NCI-H460 (cell line): Measurements from ENCODE around the gene MEGF6. TPM values are rescaled to one million over a fixed set of nuclear protein-coding genes. Genes with fewer than 3 reads are reported as not detected.
A peak's percentile ranks its signal among the peaks of the same experiment; 100 is the strongest.

ENCODE experiments used
- DNase-seq: peaks from one replicate; pipeline ENCODE4 v3.0.0-alpha.2; 2016; ENCODE audit warnings: low read depth; ENCODE audit errors: extremely low read depth
- total RNA-seq: library from RNA; depleted of rRNA; stranded (reverse); fragments of >200 nt; shearing (Covaris generic); gene quantifications from 2 replicates; pipeline ENCODE4 v1.2.3, GENCODE V29; 2014

MEGF6 gene
- total RNA-seq, 1 experiment from 2014 or later = 5.7 TPM

DNA sequence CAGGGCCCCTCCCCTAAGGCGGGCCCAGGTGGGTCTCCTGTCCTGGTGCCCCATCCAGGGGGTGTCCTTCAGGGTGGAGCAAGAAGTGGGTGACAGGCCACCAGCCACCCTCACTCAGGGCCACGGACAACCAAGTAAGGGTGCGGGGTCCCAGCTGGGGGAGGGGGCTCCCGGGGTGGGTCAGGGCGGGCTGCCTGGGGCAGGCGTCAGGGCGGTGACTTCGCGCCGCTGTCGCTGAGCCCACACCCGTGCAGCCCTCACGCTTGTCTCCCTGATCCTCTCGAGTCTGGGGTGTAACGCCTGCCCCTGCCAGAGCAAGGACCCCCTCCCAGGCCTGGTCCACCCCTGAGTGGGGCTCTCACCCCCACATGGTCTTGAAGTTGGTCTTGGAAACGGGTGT lies 134.6 kb downstream of the MEGF6 start:
- no peak for DNase-seq

DNA sequence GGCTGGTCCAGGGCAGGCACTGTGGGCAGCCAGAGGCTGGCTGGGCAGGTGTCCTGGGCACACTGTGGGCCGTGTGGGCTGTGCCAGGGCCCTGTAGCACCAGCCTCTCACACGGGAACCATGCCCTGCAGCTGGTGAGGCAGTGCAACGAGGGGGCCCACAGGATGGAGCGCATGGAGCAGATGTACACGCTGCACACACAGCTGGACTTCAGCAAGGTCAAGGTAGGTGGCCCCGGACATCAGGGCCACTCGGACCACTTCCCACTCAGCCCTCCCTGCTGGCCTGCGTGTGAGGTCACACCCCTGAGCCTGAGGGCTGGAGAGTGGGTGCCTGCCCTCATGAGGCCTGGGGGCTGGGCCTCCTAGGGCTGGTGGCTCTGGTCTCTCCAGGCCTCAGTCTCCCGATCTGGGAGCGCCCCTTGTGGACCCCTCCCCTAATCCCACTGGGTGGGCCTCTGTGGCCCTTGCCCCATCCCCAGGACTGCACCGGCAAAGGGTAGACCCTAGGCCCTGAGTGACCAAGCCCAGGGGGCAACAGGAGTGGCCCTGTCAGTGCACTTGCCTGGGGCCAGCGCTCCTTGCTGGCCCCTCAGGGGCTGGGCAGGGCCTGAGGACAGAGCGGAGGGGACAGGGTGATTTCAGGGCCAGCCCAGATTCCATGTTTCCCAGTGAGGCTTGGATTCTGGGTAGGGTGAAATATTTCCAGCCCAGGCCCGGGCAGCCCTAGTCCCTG lies 135.3 kb downstream of the MEGF6 start:
- DNase-seq = no peak

DNA sequence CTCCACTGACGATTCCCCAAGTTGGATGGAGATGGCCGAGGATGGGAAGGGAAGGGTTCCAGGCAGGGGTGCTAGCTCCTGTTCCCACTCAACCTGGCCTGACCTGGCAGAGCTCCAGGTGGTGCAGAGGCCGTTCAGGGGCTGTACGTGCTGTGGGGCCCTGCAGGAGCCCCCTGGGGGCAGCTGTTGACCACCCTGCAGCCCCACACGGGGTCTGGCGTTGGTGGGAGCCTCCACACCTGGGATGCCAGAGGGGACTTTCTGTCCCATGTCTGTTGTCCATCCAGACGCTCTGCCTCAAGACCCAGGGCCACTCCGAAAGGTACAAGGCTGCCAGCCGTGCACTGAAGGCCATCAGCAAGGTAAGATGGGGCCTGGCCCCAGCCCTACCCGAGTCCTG lies 136.9 kb downstream of the MEGF6 start:
- no peak for DNase-seq

DNA sequence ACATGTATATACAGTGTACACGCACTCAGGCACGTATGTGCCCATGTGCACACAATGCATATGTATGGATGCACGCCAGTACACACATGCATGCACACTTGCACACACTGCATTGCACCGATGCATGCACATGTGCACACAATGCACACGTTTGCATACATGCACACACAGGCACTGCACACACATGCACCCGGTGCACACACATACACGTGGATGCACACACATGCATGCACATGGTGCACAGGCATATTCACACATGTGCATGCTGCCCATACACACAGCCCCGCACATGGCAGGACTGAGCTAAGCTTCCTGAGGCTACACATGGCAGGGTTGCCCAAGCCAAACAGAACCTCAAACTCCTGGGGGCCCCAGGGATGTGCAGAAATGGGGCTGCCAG lies 137.3 kb downstream of the MEGF6 start:
- no peak for DNase-seq

DNA sequence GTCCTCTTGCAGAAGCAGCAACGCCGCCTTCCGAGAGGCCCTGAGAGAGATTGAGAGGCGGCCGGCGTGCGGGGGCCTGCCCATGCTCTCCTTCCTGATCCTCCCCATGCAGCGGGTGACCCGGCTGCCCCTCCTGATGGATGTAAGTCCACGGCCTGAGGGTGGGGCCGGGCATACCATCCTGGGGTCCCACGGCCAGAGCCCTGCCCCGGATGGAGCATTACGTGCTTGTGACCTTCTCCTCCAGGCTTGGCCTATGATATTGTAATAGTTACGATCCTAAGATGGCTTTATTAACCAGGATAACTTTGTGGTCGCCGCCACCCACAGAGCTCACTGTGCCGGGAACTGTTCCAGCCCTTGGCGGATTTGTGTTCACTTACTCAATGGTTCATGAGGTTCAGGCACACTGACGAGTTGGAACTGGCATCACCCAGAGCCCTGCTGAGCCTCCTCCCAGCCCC lies 137.9 kb downstream of the MEGF6 start:
- DNase-seq = no peak

DNA sequence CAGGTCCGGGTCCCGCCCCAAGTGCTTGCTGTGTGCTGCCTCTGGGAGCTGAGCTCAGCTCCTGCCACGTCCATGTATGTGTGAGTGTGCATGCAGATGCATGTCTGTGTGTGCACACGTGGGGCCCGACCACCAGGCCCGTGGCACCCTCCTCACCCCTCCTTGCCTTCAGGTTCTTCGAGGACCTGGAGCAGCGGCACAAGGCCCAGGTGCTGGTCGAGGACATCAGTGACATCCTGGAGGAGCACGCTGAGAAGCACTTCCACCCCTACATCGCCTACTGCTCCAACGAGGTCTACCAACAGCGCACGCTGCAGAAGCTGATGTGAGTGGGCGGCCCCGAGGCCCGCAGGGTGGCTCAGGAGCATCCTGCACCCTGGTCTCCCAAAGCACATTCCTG lies 138.4 kb downstream of the MEGF6 start:
- DNase-seq = no peak

DNA sequence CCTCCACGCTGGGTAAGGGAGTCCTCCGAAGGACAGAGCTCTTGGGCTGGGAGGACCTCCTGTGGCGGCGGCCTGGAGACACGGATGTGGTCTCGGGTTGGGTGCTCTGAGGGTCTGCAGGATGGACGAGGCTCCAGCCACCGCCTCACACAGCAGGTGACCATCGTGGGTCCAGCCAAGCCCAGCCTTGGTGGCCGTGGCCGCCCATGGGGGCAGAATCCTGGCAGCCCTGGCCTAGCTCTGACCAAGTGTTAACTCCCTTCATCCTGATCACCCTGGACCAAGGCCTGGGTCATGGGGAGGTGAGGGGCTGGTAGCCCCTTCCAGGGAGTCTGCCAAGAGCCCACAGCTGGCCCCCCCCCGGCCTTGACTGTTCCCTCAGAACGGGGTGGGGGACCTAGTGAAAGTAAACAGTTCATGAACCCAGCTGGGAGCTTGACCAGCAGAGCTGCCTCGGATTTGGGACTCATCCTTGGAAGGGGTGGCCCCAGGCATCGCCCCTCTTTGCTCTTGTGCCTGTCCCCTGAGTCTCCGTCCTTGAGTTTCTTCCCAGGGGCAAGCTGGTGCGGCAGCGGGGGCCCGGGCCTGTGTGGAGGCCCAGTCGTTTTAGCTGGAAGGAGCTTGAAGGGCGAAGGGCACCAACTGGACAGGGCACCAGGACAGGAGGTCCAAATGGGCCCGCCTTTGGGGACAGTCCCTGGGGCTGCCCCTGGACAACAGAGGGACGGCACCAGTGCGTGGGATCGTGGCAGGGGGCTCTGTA lies 139.0 kb downstream of the MEGF6 start:
- DNase-seq = no peak

DNA sequence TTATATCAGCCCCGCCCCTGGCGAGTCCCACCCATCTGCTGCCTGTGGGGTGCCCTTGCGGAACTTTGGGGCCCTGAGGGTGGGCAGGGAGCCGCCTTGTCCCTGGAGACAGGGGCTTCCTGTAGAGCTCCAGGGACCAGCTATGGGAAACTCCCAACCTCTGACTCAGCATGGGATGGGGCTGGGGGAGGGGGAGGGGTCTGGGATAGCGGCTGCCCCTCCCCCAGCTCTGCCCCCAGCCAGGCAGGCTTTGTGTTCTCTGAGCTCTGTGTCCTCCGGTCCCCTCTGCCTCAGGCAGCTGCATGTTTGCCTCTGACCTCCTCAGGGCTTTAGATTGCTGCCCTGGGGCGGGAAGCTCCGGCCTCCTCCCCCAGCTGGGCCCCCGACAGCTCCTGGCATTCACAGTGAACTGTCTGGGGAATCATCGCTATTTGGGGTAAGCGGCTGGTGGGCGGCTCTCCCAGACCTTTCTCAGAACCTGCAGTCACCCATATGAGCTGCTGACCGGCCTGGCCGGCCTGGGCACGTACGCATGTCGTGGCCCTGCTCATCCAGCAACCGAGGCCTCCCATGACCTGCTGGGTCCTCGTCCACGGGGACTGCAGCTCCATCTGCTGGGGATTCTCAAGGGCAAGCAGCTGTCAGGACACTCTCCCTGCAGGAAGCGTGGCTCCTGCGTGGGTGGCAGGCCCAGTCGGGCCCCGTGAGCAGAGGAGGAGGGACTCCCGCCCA lies 139.8 kb downstream of the MEGF6 start:
- DNase-seq = peak; percentile 64

DNA sequence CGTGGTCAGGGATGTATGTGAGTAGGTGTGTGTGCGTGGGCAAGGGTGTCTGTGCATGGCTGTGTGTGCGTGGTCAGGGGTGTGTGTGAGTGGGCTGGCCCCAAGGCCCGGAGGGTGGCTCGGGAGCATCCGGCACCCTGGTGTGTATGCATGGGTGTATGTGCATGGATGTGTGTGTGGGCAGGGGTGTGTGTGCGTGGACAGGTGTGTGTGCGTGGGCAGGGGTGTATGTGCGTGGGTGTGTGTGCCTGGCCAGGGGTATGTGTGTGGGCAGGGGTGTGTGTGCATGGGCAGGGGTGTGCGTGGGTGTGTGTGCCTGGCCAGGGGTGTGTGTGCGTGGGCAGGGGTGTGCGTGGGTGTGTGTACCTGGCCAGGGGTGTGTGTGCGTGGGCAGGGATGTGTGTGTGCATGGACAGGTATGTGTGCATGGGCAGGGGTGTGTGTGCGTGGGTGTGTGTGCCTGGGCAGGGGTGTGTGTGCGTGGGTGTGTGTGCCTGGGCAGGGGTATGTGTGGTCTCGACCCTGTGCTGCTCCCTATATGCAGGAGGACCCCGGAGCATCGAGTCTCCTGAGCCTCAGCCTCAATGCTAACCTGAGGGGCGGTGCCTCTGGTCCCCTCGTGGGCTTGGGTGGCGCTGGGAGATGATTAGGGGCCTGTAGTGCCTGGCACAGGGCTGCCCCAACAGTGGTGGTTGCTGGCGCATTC lies 140.5 kb downstream of the MEGF6 start:
- DNase-seq = no peak

DNA sequence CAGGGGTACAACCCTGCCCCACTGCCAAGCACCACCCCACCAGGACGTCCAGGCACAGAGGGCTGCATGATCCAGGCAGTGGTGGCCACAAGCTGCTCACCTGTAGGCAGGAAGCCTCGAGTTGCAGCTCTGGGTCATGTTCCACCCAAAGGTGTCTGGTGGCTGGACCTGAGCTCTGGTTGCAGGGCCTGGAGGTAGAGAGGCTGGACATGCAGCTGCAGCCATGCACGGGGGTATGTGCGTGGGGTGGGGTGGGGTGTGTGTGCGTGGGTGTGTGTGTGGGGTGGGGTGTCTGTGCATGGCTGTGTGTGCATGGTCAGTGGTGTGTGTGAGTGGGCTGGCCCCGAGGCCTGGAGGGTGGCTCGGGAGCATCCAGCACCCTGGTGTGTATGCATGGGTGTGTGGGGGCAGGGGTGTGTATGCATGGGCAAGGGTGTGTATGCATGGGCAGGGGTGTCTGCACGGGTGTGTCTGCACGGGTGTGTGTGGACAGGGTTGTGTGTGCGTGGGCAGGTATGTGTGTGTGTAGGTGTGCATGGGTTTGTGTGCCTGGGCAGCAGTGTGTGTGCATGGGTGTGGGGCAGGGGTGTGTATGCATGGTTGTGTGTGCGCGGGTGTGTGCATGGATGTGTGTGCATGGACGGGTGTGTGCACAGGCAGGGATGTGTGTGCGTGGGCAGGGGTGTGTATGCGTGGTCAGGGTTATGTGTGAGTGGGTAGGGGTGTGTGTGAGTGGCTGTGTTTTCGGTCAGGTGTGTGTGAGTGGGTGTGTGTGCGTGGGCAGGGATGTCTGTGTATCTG lies 141.3 kb downstream of the MEGF6 start:
- DNase-seq = no peak

DNA sequence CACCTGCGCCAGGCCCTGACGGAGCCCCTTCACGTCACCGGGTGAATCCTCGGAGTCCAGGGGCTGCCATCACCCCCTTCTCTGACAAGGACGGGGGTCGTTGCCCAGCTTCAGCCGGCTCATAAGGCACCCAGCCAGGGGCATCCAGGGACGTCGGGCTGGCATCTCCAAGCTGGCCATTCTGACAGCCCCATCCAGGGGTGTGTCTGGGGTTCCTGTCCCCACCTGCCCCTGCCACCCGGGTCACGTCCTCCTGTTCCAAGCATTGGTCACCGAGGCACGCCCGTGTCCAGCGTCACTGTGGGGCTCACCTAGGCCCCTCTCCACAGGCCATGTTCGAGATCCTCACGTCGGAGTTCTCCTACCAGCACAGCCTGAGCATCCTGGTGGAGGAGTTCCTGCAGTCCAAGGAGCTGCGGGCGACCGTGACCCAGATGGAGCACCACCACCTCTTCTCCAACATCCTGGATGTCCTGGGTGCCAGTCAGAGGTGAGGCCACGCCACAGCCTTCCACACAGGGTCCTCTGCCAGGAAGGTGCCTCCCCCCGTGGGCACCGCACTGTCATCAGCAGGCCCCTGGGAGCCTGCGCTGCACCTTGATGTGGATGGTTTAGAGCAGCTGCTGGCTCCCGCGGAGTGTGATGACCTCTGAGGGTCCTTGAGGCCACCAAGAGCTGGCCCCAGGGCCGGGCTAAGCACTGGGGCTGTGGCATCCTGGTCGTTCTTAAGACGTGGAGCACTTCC lies 142.0 kb downstream of the MEGF6 start:
- DNase-seq = no peak

DNA sequence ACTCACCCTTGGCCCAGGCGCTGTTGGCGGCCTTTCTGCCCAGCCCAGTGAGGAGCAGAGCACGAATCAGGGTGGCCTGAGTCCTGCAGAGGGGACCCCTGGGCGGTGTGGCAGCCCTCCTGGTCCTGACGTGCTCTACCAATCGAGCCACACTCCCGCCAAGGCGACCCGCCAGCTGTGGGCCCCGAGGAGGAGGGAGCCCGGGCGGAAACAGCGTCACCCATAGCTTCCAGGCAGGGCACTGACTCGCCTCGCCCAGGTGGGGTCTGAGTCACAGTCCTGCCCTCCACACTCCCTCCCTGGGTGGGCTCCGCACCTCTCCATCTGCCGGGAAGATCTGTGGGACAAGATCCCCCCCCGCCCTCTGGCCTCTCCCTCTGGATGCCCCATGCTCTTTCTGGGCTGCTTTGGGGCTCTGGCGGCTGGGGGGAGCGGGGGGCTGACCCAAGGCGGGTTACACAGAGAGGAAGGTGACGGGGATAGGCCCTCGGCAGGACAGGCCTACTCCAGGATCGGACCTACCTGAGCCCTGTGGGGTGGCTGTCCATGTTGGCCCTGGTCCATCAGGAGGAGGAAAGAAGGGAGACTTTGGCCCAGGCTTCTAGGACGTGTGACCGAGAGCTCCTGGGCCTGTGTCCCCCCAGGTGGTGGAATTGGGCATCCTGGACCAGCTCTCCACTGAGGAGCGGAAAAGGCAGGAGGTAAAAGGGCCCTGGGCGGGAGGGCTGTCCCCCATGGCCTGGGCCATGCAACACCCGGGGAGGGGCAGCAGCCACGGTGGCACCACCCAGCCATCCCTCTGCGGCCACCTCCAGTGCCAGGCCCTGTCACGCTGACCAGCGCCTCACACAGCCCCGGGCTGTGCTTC lies 142.8 kb downstream of the MEGF6 start:
- no peak for DNase-seq

DNA sequence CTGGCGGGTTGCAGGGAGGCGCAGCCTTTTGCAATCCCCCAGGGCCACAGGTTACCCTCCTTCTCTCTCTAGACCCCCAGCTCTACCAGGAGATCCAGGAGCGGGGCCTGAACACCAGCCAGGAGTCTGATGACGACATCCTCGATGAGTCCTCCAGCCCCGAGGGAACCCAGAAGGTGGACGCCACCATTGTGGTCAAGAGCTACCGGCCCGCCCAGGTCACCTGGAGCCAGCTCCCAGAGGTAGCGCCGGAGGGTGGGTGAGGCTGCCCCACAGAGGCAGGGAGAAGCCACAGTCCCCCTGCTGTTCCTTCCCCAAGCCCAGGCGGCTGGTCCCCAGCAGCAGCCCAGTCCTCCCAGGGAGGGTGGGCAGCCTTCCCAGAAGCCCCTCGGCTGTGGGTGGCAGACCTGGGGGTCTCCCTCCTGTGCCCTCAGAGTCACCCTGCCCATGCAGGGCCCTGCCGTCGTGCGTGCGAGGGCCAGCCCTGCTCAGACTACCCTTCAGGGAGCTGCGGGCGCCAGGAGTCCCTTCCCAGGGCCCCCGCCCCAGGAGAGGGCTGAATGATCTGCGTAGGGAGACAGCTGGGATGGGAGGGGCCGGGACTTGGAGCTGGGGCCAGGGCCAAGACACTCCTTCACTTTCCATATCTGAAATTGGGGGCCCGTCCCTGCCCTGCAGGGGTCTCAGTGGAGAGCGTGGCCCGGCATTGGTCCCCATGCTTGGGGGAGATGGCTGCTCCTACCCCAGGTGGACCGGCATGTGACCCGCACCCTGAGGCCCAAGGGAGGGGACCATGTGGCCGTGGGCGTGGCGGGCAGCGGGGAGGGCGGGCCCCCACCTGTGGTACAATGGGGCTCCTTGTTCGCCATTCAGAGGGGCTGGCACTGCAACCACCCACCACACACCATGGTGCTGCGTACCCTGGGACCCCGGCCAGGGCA lies 143.9 kb downstream of the MEGF6 start:
- DNase-seq = no peak

DNA sequence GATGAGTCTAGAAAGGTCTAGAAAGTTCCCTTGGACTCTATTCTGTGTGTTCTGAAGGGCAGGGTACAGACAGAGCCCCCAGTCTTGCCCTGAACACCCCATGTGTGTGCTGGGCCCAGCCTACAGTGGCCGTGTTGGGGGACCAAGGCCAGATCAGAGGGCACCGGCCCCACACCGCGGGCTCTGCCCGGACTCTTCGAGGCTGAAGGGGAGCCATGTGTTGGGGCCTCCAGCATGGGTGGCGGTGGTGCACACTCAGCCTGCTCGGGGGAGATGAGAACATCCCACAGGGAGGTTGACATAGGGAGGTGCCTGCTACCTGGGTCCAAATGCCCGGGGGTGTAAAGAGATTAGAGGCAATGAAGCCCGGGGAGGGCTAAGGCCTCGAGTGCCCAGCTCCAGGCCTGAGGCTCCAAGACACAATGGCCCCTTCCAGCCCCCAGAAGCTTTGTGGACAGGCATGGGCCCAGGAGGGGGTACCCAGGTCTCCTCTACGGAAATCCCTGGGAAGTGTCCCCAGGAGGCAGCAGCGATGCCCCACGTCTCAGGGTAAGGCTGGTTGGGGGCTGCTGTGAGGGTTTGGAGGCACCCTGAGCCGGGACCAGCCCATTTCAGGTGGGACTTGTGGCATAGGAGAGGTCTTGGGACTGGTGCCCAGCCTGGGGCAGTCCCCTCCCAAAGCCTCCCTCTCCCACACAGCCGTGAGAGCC lies 144.8 kb downstream of the MEGF6 start:
- no peak for DNase-seq

DNA sequence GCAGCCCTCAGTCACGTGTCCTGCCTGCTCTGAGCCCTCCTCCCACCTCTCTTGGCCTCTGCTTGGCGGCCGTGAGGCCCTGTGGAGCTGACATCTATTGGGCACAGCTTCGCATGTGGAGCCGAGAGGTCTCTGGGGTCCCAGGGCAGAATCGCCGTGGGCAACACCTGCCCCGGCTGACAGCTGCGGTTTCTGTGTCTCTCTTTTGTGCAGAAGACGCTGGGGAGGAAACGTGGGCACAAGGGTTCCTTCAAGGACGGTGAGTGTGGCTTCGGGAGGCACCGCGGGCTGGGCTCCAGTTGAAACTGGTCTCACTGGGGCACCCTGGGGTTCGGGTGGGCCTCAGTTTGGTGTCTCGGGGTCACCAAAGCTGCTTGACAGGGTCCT lies 145.4 kb downstream of the MEGF6 start:
- DNase-seq = no peak

DNA sequence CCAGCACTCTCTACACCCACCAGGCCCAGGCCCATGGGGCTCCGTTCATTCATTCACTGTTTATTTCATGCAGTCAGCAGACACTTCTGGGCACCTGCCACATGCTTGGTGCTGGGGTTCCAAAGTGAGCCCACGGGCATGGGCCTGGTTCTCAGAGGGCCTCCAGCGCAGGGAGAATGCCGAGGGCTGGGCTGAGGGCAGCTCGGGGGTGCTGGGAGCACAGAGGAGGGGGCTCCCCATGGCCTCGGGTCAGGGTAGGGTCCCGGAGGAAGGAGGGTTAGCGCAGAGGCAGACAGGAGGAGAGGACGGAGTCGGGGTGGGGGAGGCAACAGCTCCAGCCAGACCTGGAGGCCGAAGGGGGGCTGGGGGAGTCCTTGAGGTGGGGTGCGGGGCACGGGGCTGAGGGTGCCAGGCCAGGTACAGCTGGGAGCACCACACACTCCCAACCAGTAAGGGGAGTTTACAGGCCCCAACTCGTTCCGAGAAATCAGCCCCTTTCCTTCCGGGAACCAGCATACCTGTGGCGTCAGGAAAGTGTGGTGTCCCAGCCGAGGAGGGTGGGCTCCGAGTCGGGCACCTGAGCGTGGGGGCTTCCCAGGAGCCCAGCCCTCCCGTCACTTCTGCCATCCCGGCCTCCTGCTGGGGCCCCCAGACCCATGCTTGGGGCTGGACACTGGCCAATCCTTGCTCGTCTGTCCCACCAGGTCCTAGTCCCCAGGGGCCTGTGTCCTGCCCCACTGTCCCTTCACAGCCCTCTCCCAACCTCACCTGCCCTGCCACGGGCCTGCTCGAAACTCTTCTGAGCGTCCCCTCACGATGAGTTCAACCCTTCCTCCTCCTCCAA lies 146.0 kb downstream of the MEGF6 start:
- no peak for DNase-seq
